ENCODE data around the gene C16orf96.

The C16orf96 gene

DNA sequence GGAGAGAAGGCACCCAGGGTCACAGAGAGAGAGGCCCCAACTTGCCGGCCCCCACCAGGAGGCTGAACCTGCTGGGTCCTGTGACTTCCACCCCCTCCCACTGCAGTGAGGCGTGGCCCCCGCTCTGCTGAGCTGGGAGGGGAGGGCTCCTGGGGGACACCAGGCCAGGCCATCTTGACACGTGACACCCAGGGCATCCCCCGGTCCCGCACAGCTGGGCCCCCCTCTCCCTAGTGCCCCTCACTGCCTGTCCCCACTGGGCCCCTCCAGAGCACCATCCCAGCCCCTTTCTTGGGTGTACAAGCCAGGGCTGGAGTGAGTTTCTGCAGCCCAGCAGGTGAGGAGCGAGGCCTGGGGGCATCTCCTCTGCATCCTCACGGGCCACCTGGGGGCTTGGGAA lies 46.2 kb downstream of the C16orf96 start:
- DNase-seq, result no peak

GRCh38 chr16:4603624-4604170 lies 47.6 kb downstream of the C16orf96 start:
- no peak for DNase-seq

GRCh38 chr16:4604401-4604800 lies 48.3 kb downstream of the C16orf96 start:
- DNase-seq, result no peak

GRCh38 chr16:4606354-4606753 lies 50.2 kb downstream of the C16orf96 start:
- DNase-seq, result no peak

GRCh38 chr16:4607841-4608703 lies 51.9 kb downstream of the C16orf96 start:
- DNase-seq, result no peak

GRCh38 chr16:4608704-4608980 lies 52.5 kb downstream of the C16orf96 start:
- DNase-seq, result no peak

GRCh38 chr16:4609200-4610010 lies 53.3 kb downstream of the C16orf96 start:
- DNase-seq, result no peak

DNA sequence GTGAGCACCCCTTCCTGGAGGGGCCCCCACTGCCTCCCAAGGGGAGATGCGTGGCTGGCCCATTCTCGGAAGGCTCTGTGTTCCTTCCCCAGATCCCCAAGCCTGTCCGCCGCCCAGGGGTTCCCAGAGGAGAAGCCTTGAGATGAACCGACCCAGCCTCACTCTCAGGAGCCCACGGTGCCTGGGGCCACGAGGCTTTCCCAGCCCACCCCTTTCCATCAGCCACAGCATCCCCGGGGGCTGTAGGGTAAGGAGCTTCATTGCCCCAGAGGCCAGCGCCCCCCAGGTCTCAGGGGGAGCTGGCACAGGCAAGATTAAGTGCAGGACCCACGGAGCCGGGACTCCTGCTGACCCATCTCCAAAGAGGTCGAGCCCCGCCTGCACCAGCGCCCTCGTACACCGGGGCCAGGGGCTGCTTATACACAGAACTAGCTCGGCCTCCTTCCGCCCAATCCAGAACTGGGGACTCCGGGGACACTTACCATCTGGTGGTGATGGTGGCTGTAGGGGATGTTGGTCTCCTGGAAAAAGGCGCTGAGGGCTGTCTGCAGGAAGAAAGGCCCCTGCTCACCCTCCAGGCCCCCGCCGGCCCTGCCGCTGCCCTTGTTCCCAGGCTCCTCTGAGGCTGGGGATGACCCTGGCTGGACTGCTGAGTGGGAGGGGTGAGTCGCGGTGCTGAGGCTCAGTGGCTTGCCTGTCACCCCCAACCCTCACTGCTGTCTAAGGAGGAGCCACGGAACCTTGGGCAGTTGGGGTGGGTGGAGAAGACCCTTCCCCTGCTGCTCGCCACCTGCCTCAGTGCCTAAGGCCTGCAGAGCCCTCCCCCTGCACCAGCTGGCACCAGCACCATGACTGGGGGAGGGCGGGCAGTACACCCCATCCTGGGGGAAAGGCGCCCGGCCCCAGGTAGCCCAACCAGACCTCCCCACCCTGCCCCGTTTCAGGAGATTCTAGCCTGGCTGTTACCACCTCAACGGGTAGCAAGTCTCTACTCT lies 54.2 kb downstream of the C16orf96 start:
- no peak for DNase-seq

- DNase-seq, result no peak
These were observed 55.3 kb downstream of the C16orf96 start for GRCh38 chr16:4611337-4612021.

- DNase-seq, result no peak
These were observed 56.4 kb downstream of the C16orf96 start for GRCh38 chr16:4612474-4612931.

DNA sequence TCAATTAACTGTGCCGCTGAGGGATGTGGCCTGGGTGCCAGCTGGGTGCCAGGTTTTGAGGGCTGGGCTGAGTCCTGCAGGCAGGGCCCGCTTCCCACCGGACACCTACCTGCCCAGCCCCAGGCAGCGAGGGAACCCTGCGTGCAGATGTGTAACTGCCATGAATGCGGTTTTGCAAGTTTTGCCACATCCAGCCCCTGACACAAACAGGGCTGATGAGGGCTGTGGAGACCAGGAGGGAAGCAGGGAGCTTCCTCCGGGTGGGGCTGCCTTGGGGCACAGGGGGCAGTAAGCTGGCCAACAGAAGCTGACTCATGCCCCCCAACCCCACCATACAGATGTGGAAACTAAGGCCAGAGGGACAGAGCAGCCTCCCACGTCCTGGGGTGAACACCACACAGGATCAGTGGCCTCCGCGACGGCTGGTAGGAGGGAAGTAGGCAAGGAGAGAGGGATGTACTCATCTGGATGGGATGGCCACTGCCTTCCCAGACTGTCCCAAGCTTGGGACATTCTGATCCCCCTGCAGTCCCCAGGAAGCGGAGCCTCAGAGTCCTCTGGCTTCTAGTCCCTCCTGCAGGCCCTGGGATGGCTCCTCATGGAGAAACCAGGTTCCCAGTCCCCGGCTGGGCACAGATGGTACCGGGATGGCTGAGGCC lies 57.0 kb downstream of the C16orf96 start:
- no peak for DNase-seq

- DNase-seq, result no peak
These were observed 57.8 kb downstream of the C16orf96 start for GRCh38 chr16:4613636-4614570.

GRCh38 chr16:4614571-4615383 lies 58.6 kb downstream of the C16orf96 start, which contains the start of gene UBALD1:
Gene UBALD1 (minus strand): TSS chr16:4614888. CDS start chr16:4614797, 91 bp downstream.
- no peak for DNase-seq

DNA sequence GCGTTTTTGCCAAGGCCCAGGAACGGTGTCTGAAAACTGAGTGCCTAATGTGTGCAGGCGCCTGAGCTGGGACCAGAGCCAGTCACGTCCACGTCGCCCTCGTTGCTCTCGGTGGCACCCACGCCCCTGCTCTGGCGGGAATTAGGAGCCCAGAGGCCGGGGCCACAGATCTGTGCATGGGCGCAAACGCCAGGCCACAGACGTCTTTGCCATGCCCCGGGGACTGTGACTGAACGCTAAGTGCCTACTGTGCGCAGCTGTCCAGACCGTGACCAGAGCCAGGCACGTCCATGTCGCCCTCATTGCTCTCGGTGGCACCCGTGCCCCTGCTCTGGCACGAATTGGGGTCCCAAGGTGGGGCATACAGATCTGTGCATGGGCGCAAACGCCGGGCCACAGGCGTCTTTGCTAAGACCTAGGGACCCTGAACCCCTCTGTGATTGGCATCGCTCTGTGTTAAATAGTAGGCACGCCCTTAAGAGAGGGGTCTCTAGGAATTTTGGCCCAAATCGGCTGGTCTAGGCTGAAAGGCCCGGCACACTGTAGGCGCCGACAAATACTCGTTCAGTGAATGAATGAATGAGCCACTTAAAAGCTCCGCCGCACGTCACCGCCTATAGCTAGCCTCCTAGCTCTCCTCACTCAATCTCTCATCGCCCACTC lies 59.4 kb downstream of the C16orf96 start:
- no peak for DNase-seq

- DNase-seq, result peak; percentile 98
These were observed 60.1 kb downstream of the C16orf96 start for GRCh38 chr16:4616047-4616811.

DNA sequence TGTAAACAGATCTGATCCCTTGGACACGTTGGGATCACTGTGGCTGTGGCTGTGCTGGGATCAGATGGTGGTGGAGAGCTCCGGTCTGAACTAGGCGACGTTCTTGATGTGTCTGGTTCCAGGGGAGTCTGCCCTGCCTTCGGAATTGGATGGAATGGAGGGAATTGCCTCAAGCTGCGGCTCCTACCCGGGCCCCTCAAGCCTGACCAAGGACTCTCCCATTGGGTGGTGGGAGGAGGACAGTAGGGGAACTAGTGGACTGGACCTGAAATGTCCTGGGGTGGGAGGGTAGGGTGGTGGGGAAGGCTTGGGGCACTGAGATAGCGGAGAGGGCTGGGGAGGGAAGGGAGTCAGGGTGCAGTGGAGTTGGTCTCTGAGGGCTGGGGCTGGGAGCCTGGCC lies 61.7 kb downstream of the C16orf96 start:
- DNase-seq, result no peak

GRCh38 chr16:4618645-4619418 lies 62.7 kb downstream of the C16orf96 start:
- DNase-seq, result no peak

All from NCI-H524 treated with DMSO at 0.1 percent for 48 hours (cell line).